Ovary (tissue), 9 donors: ENCODE measurements around the gene CLK2. TPM values are rescaled to one million over a fixed set of nuclear protein-coding genes. Genes with fewer than 3 reads are reported as not detected.

Experiments
- DNase-seq, 5 donors: peaks; one replicate each; pipeline ENCODE4 v3.0.0-alpha.2; 2019 to 2020
- H3K27ac ChIP-seq, 2 donors: fragments of 200-600 bp; one replicate each; pipeline versions ENCODE4 v1.5.1 to v1.8.0; 2019 to 2022
- H3K27me3 ChIP-seq: fragments of 200-600 bp; one replicate; pipeline ENCODE4 v1.8.0; 2022
- H3K36me3 ChIP-seq: fragments of 200-600 bp; sonication (generic); one replicate; pipeline ENCODE4 v1.5.1; 2019
- H3K4me1 ChIP-seq: one replicate; pipeline ENCODE4 v1.8.1; 2013; ENCODE audit warnings: mild to moderate bottlenecking, moderate library complexity; ENCODE audit not compliant: insufficient read depth
- H3K4me3 ChIP-seq: fragments of 200-600 bp; sonication (generic); one replicate; pipeline ENCODE4 v1.5.1; 2017
- H3K9me3 ChIP-seq, 2 donors: fragments of 200-600 bp in 1 of 2; sonication (generic) in 1 of 2; one replicate each; pipeline versions ENCODE4 v1.5.1 to v1.8.1; 2013 to 2019; ENCODE audit warnings: mild to moderate bottlenecking in 1 of 2, moderate library complexity in 1 of 2
- CTCF ChIP-seq, 3 donors: fragments of 450-650 bp in 2 of 3; fragments of 200-600 bp in 1 of 3; IDR thresholded peaks; one replicate each; pipeline versions ENCODE4 v1.5.1 to v1.8.0; 2016 to 2022; ENCODE audit warnings: antibody characterized with exemption in 3 of 3, mild to moderate bottlenecking in 1 of 3
- EP300 ChIP-seq: sonication (generic); formaldehyde crosslinking; IDR thresholded peaks from one replicate; pipeline ENCODE4 v1.6.1; 2017; ENCODE audit warnings: antibody characterized with exemption
- POLR2A ChIP-seq: fragments of 450-650 bp; IDR thresholded peaks from one replicate; pipeline ENCODE4 v1.6.1; 2017; ENCODE audit warnings: antibody characterized with exemption, mild to moderate bottlenecking, moderate library complexity
- WGBS, 3 donors: extraction: QIAGEN DNeasy Blood & Tissue Kit in 1 of 3; methylation state at CpG; one replicate each; pipeline versions ENCODE4 v1.1.5 to v1.1.7; 2013 to 2017; 5-methylcytosine and 5-hydroxymethylcytosine counted together
- intact Hi-C, 4 donors: fragments of 100-400 bp; cut with DNase I; formaldehyde crosslinking; loops; one replicate each; pipeline versions ENCODE4 v1.11.0 to v1.15.1; 2022 to 2023
- polyA plus RNA-seq, 2 donors: library from polyadenylated mRNA; stranded (reverse); fragments of 200-250 nt in 1 of 2; fragments of 350-450 nt in 1 of 2; fragmentation: Illumina TruSeq in 1 of 2; extraction: RNeasy Lipid Tissue Mini Kit (QIAGEN cat#74804) in 1 of 2; gene quantifications; one replicate each; pipeline ENCODE4 v1.2.3, GENCODE V29; 2013 to 2014
- total RNA-seq, 7 donors: library from RNA; depleted of rRNA in 2 of 7; stranded (reverse); fragments of >200 nt in 2 of 7; fragmentation: NEBNext Ultra II Directional in 3 of 7; extraction: Animal tissue kit (Norgen Biotek cat#: 25700) in 3 of 7; gene quantifications; one replicate each; pipeline versions ENCODE4 v1.1.0 to v1.2.4, GENCODE V29; 2016 to 2023
- donor health status: DM: no; HTN: no; CAD: no; lungs with moderate emphysema.
- donor health status: DM: no; HTN: no; CAD: no.
- donor health status: Bipolar disorder and iron deficiency.
- donor health status: DM: yes; HTN: yes; CAD: no.
- donor health status: DM: no; HTN: no; CAD: no.
- donor health status: DM: yes; HTN: yes; CAD: no.

The CLK2 gene
- total and polyA plus RNA-seq, 9 donors, result 37.9 to 60.9 (median 50.1) TPM

- Histone ChIP-seq H3K27ac (no peak overlapping the region), H3K4me3 (no peak overlapping the region), H3K27me3 (no peaks in the 10 kb centered on the region), H3K9me3 (no peaks in the 10 kb centered on the region), H3K4me1 (peaks cover 4% of the 10 kb centered on the region), H3K36me3 (no peaks in the 10 kb centered on the region)
- DNase-seq, result no peak
- intact Hi-C loops, result loop anchor here in 1 of 4 donors (5.0 kb wide), 1 partner anchor 35 kb away; no protein-coding TSS in a partner anchor
- 91 to 96% (median 95%) methylated on average over 29 of the region's 29 CpGs for WGBS, 3 donors
- TF ChIP-seq EP300 (no peak), POLR2A (no peak), CTCF (IDR thresholded peaks at IDR 0.05) (no peak)
Observed at GRCh38 chr1:155282488-155283091, 9.3 kb upstream of the CLK2 start.

GRCh38 chr1:155279268-155279667, 6.0 kb upstream of the CLK2 start:
- no peaks in the 10 kb centered on the region for H3K36me3 ChIP-seq
- no peak overlapping the region for H3K4me3 ChIP-seq
- WGBS, 3 donors, result 66 to 82% (median 78%) methylated on average over 2 of the region's 2 CpGs
- H3K9me3 ChIP-seq, result no peaks in the 10 kb centered on the region
- intact Hi-C loops, result loop anchor here in 3 of 4 donors (5.0 kb wide), 1 partner anchor 43 kb away; the partner anchor contains the start of gene RUSC1 (in 3 of the 3)
- no peak overlapping the region for H3K27ac ChIP-seq
- H3K27me3 ChIP-seq, result no peaks in the 10 kb centered on the region
- TF ChIP-seq CTCF (IDR thresholded peaks at IDR 0.05), result no peak
- no peak for TF ChIP-seq EP300
- TF ChIP-seq POLR2A, result no peak
- DNase-seq, result no peak
- H3K4me1 ChIP-seq, result peaks cover 5% of the 10 kb centered on the region

- no peak overlapping the region for H3K4me3 ChIP-seq
- WGBS, 3 donors, result 43 to 55% (median 53%) methylated on average over 10 of the region's 10 CpGs
- intact Hi-C loops, result loop anchor here in 3 of 4 donors (5.0 kb wide), 1 partner anchor 44 kb away; the partner anchor contains the start of gene RUSC1 (in 3 of the 3)
- TF ChIP-seq POLR2A, result no peak
- no peak for TF ChIP-seq CTCF (IDR thresholded peaks at IDR 0.05)
- TF ChIP-seq EP300, result no peak
- H3K4me1 ChIP-seq, result peaks cover 5% of the 10 kb centered on the region
- no peaks in the 10 kb centered on the region for H3K36me3 ChIP-seq
- no peak overlapping the region for H3K27ac ChIP-seq
- DNase-seq, result no peak
- no peaks in the 10 kb centered on the region for H3K9me3 ChIP-seq
- no peaks in the 10 kb centered on the region for H3K27me3 ChIP-seq
Observed at GRCh38 chr1:155278689-155279160, 5.4 kb upstream of the CLK2 start.

GRCh38 chr1:155277902-155278688, 4.8 kb upstream of the CLK2 start:
- H3K27me3 ChIP-seq, result no peaks in the 10 kb centered on the region
- H3K4me3 ChIP-seq, result peak overlapping the region; percentile 71
- H3K9me3 ChIP-seq, result no peaks in the 10 kb centered on the region
- peak; percentile 54 to 77 (median 71) for DNase-seq
- H3K36me3 ChIP-seq, result no peaks in the 10 kb centered on the region
- TF ChIP-seq CTCF (IDR thresholded peaks at IDR 0.05) (no peak), EP300 (no peak), POLR2A (no peak)
- intact Hi-C loops, result loop anchor here in 3 of 4 donors (5.0 kb wide), 1 partner anchor 44 kb away; the partner anchor contains the start of gene RUSC1 (in 3 of the 3)
- 1 to 2% (median 1%) methylated on average over 21 to 29 of the region's 29 CpGs for WGBS, 3 donors
- peaks cover 5% of the 10 kb centered on the region for H3K4me1 ChIP-seq
- H3K27ac ChIP-seq, result peak overlapping the region in 1 of 2 donors; percentile 56
